Pancreas (tissue), 10 donors: ENCODE measurements around the gene TMCC3. TPM values are rescaled to one million over a fixed set of nuclear protein-coding genes. Genes with fewer than 3 reads are reported as not detected.
A peak's percentile ranks its signal among the peaks of the same experiment; 100 is the strongest.

Experiments used
- ATAC-seq, 4 donors: fragments of 200-7000 bp; cut with Tn5 transposase; one replicate each; pipeline versions ENCODE4 v1.8.0 to v1.9.1; 2020; ENCODE audit warnings: mild to moderate bottlenecking in 4 of 4, moderate library complexity in 4 of 4
- DNase-seq, 6 donors: peaks; one replicate each; pipeline ENCODE4 v3.0.0-alpha.2; 2020
- FAIRE-seq: peaks from 2 replicates; lab custom pipeline; 2012; peaks lifted over from hg19 to GRCh38; lab: Jason Lieb, UNC
- H3K27ac ChIP-seq, 4 donors: fragments of 200-600 bp; sonication (generic); 1 replicate in 3 of 4; 2 replicates in 1 of 4; pipeline versions ENCODE4 v1.5.0 to v1.8.0; 2020
- H3K27me3 ChIP-seq, 4 donors: fragments of 200-600 bp; one replicate each; pipeline ENCODE4 v1.8.0; 2021
- H3K36me3 ChIP-seq, 3 donors: fragments of 200-600 bp; sonication (generic) in 1 of 3; one replicate each; pipeline versions ENCODE4 v1.5.0 to v1.8.0; 2020 to 2021
- H3K4me1 ChIP-seq, 3 donors: fragments of 200-600 bp; one replicate each; pipeline ENCODE4 v1.8.0; 2021
- H3K4me3 ChIP-seq, 4 donors: fragments of 200-600 bp; sonication (generic) in 2 of 4; one replicate each; pipeline versions ENCODE4 v1.5.0 to v1.8.0; 2020 to 2021
- H3K9me3 ChIP-seq, 4 donors: fragments of 200-600 bp; one replicate each; pipeline ENCODE4 v1.8.0; 2021
- WGBS, 2 donors: extraction: QIAGEN DNeasy Blood & Tissue Kit; methylation state at CpG; one replicate each; pipeline ENCODE4 v1.1.7; 2013; 5-methylcytosine and 5-hydroxymethylcytosine counted together
- intact Hi-C, 3 donors: fragments of 100-400 bp; cut with DNase I; formaldehyde crosslinking; loops; one replicate each; pipeline versions ENCODE4 v1.11.1 to v1.14.2; 2022
- polyA plus RNA-seq, 2 donors: library from polyadenylated mRNA; stranded (reverse); fragments of 200-250 nt; gene quantifications; one replicate each; pipeline ENCODE4 v1.2.3, GENCODE V29; 2013
- total RNA-seq, 6 donors: library from RNA; stranded (reverse); fragmentation: NEBNext Ultra II Directional in 4 of 6; extraction: Animal tissue kit (Norgen Biotek cat#: 25700) in 4 of 6; gene quantifications; one replicate each; pipeline versions ENCODE4 v1.2.1 to v1.2.4, GENCODE V29; 2021 to 2023
- TF ChIP-seq, protein P1 (sequence below), 4 donors: fragments of 200-600 bp; sonication (generic) in 3 of 4; IDR thresholded peaks; one replicate each; pipeline versions ENCODE4 v1.5.0 to v1.8.0; 2021; ENCODE audit warnings: antibody characterized with exemption in 4 of 4
- donor health status: healthy with polysubstance abuse.
- donor health status: DM: no; HTN: no; CAD: no; lungs with moderate emphysema.
- donor health status: DM: no; HTN: no; CAD: no.
- donor health status: control.
- donor health status: control.
- donor health status: Bipolar disorder and iron deficiency.
- donor health status: DM: yes; HTN: yes; CAD: no.
- donor health status: DM: no; HTN: no; CAD: no.
- donor health status: DM: no; HTN: no; CAD: no.
- donor health status: DM: yes; HTN: yes; CAD: no.

The TMCC3 gene
- total and polyA plus RNA-seq, 8 donors = 1.0 to 6.9 (median 2.3) TPM

DNA sequence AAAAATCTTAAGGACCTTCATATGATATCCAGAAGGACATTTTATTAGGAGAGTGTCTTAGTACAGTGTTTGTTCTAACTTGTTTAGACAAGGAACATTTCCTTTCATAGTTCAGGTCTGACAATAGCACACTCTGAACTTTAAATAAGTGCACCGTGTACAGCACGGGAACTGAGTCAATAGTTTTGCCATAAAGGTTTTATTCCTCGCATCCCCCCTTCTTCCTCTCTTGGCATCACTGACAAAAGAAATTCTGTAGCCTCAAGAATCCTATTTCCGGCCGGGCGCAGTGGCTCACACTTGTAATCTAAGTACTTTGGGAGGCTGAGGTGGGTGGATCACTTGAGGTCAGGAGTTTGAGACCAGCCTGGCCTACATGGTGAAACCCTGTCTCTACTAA, 58.3 kb downstream of the TMCC3 start:
- peaks cover 0 to 4% (median 0%) of the 10 kb centered on the region in 3 donors for H3K4me1 ChIP-seq
- H3K27ac ChIP-seq = no peak overlapping the region
- no peak for ATAC-seq
- H3K36me3 ChIP-seq = no peaks in the 10 kb centered on the region
- WGBS, 2 donors = 86 to 89% methylated on average over 6 of the region's 6 CpGs
- TF ChIP-seq, protein P1, sequence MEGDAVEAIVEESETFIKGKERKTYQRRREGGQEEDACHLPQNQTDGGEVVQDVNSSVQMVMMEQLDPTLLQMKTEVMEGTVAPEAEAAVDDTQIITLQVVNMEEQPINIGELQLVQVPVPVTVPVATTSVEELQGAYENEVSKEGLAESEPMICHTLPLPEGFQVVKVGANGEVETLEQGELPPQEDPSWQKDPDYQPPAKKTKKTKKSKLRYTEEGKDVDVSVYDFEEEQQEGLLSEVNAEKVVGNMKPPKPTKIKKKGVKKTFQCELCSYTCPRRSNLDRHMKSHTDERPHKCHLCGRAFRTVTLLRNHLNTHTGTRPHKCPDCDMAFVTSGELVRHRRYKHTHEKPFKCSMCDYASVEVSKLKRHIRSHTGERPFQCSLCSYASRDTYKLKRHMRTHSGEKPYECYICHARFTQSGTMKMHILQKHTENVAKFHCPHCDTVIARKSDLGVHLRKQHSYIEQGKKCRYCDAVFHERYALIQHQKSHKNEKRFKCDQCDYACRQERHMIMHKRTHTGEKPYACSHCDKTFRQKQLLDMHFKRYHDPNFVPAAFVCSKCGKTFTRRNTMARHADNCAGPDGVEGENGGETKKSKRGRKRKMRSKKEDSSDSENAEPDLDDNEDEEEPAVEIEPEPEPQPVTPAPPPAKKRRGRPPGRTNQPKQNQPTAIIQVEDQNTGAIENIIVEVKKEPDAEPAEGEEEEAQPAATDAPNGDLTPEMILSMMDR (IDR thresholded peaks at IDR 0.05) = no peak
- FAIRE-seq = no peak
- no peaks in the 10 kb centered on the region for H3K27me3 ChIP-seq
- no peak overlapping the region for H3K4me3 ChIP-seq
- no peaks in the 10 kb centered on the region for H3K9me3 ChIP-seq
- intact Hi-C loops = no loop called here
- no peak for DNase-seq

DNA sequence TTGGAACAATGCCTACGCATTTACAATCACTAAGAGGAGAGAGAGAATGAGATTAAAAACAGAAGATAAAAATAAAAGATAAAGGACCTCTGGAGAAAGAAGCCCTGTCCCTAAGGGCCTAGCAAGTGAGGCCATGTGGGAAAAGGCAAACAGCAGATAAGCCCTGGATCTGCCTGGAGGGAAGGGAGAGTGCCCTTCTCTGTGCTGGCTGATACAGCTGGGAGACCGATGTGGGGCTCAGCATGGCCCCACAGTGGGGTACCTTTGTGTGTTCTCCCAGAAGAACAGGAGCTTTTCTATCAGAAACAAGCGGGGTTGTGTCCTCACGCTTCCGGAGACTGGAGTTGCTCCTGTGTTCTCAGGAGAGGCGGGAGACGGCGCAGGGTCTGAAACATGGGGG, 59.9 kb downstream of the TMCC3 start:
- FAIRE-seq (no peak), ATAC-seq (no peak), DNase-seq (no peak)
- intact Hi-C loops = no loop called here
- Histone ChIP-seq H3K27me3 (no peaks in the 10 kb centered on the region), H3K27ac (no peak overlapping the region), H3K9me3 (no peaks in the 10 kb centered on the region), H3K36me3 (no peaks in the 10 kb centered on the region), H3K4me3 (no peak overlapping the region), H3K4me1 (peaks cover 0 to 10% (median 9%) of the 10 kb centered on the region in 3 donors)
- 84 to 88% methylated on average over 8 of the region's 8 CpGs for WGBS, 2 donors
- TF ChIP-seq, protein P1 (IDR thresholded peaks at IDR 0.05) = no peak

DNA sequence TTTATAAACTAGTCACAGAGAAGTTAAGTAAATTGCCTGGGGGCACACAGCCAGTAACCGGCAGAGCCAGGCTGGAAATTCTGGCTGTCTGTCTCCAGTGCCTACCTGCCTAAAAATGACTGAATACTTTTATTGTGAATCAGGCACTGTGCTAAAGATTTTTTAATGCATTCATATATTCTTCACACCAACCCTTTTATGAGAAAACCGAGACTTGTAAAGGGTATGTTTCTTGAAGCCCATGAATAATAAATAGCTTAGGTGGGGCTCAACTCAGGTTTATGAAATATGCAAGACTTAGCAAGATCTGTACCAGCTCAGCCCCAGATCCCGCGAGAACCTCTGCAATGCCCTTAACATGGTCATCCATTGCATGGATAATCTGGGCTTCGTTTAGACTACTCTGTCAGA, 60.8 kb downstream of the TMCC3 start:
- TF ChIP-seq, protein P1 (IDR thresholded peaks at IDR 0.05) = no peak
- Histone ChIP-seq H3K36me3 (no peaks in the 10 kb centered on the region), H3K4me3 (no peak overlapping the region), H3K9me3 (no peaks in the 10 kb centered on the region), H3K27ac (no peak overlapping the region), H3K27me3 (no peaks in the 10 kb centered on the region), H3K4me1 (peaks cover 0 to 10% (median 9%) of the 10 kb centered on the region in 3 donors)
- intact Hi-C loops = no loop called here
- WGBS, 2 donors = 80 to 92% methylated on average over 5 of the region's 5 CpGs
- FAIRE-seq (no peak), DNase-seq (no peak), ATAC-seq (no peak)

DNA sequence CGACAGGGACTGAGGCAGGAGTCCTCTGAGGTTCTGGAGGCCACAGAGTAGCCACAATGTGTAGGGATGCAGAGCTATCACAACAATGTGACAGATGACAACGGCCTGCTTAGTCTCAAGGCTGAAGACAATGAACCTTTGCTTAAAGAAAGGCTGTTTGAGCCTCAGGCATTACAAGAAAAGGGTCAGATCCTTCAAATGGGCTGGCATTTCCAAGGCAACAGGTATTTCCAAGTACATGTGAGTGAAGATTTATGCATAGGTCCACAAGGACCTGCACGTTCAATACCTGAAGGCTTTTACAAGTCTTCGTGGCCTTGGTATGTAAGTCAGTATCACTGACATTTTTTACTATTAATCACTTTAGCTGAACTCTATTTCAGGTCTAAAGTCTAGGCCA, 62.0 kb downstream of the TMCC3 start:
- FAIRE-seq (no peak), DNase-seq (no peak), ATAC-seq (no peak)
- TF ChIP-seq, protein P1 (IDR thresholded peaks at IDR 0.05) = no peak
- H3K27me3 ChIP-seq = no peaks in the 10 kb centered on the region
- peaks cover 0 to 10% (median 9%) of the 10 kb centered on the region in 3 donors for H3K4me1 ChIP-seq
- H3K9me3 ChIP-seq = no peaks in the 10 kb centered on the region
- intact Hi-C loops = no loop called here
- H3K4me3 ChIP-seq = no peak overlapping the region
- 69 to 81% methylated on average over 4 of the region's 4 CpGs for WGBS, 2 donors
- H3K27ac ChIP-seq = no peak overlapping the region
- H3K36me3 ChIP-seq = no peaks in the 10 kb centered on the region

DNA sequence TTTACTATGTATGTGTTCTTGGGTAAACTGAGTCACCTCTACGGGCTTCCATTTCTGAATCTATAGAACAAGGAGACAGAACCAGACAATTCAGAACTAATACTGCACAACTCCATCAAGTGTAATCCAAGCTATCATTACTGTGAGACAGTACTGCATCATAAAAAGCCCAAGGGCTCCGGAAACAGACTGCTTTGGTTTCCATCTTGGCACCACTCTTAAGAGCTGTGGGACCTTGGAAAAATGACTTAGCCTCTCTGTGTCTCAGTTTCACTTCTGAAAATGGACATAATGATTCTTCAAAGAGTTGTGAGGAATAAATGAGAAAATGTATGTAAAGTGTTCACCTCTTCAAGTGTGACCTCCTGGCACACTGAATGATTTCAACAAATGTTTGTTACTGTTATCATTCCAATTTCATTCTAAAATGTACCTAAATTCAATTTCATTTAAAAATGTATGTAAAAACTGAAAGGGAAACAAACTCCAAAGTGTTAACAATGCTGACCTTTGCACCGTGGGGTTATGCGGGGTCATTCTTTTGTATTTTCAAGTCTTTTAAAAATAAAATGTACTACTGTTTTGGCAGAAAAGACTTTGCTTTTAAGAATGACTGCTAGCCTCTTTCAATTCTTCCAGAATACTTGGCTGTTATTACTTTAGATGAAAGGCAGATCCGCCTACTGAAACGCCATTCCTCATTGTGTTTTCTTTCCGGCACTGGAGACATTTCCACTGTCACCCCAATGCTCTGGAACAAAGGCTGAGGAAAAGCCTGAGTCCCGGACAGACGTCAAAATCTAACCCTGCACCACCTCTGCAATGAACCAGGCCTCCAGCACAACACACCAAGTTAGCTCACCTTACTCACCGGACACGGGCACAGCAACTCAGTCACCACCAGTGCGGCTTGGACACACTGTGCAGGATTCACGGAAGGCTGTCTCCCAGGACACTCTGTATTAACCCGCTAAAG, 62.8 kb downstream of the TMCC3 start:
- no peaks in the 10 kb centered on the region for H3K27me3 ChIP-seq
- no peaks in the 10 kb centered on the region for H3K9me3 ChIP-seq
- WGBS, 2 donors = 82 to 87% methylated on average over 14 of the region's 14 CpGs
- FAIRE-seq = peak; percentile 51
- H3K36me3 ChIP-seq = no peaks in the 10 kb centered on the region
- intact Hi-C loops = no loop called here
- peak overlapping the region in 1 of 4 donors; percentile 8 for H3K27ac ChIP-seq
- H3K4me3 ChIP-seq = no peak overlapping the region
- no peak for DNase-seq
- H3K4me1 ChIP-seq = peaks cover 0 to 10% (median 9%) of the 10 kb centered on the region in 3 donors
- no peak for ATAC-seq
- TF ChIP-seq, protein P1 (IDR thresholded peaks at IDR 0.05) = no peak
